PC-3 (cell line): ENCODE data around the gene BPIFB1. TPM values are rescaled to one million over a fixed set of nuclear protein-coding genes. Genes with fewer than 3 reads are reported as not detected.

Source experiments
- ATAC-seq: fragments of 200-7000 bp; cut with Tn5 transposase; 2 replicates; pipeline ENCODE4 v1.9.1; 2020; ENCODE audit warnings: mild to moderate bottlenecking, moderate library complexity
- BruUV-seq: library from RNA; stranded (reverse); fragments of 400-500 nt; replicated peaks from 2 replicates; lab custom pipeline; 2021; lab: Mats Ljungman, UMichigan
- CTCF ChIA-PET: fragments of 300-600 bp; sonication (Branson Sonifier 250); formaldehyde crosslinking; loops from one replicate; lab custom pipeline; 2022; ENCODE audit warnings: antibody characterized with exemption; lab: Charles Lee
- POLR2A ChIA-PET: fragments of 300-600 bp; sonication (Branson Sonifier 250); formaldehyde crosslinking; loops from one replicate; lab custom pipeline; 2022; ENCODE audit warnings: antibody characterized with exemption; ENCODE audit not compliant: unreplicated experiment; lab: Charles Lee
- DNase-seq: peaks from one replicate; pipeline ENCODE4 v3.0.0-alpha.2; 2015
- H2AFZ ChIP-seq: fragments of 300-600 bp; sonication (generic); 2 replicates; pipeline ENCODE4 v1.6.0; 2016; ENCODE audit warnings: antibody characterized with exemption, low read length
- H3F3A ChIP-seq: fragments of 300-600 bp; sonication (generic); one replicate; pipeline ENCODE4 v1.6.0; 2017; ENCODE audit warnings: antibody characterized with exemption, low read length, control low read depth, mild to moderate bottlenecking; ENCODE audit not compliant: unreplicated experiment
- H3K27ac ChIP-seq: fragments of 300-600 bp; sonication (generic); 2 replicates; pipeline ENCODE4 v1.5.1; 2016; ENCODE audit warnings: mild to moderate bottlenecking, low read length
- H3K27me3 ChIP-seq: fragments of 300-600 bp; sonication (generic); 2 replicates; pipeline ENCODE4 v1.6.1; 2016; ENCODE audit warnings: low read length, mixed read lengths
- H3K36me3 ChIP-seq: fragments of 300-600 bp; sonication (generic); 2 replicates; pipeline ENCODE4 v1.6.1; 2016; ENCODE audit warnings: low read depth, mixed run types, low read length, mixed read lengths
- H3K4me1 ChIP-seq: fragments of 300-600 bp; sonication (generic); 2 replicates; pipeline ENCODE4 v1.5.1; 2016; ENCODE audit warnings: low read length; ENCODE audit not compliant: insufficient read depth
- H3K4me2 ChIP-seq: fragments of 300-600 bp; sonication (generic); 2 replicates; pipeline ENCODE4 v1.6.0; 2016; ENCODE audit warnings: low read length
- H3K4me3 ChIP-seq: fragments of 300-600 bp; sonication (generic); 2 replicates; pipeline ENCODE4 v1.5.1; 2016; ENCODE audit warnings: mild to moderate bottlenecking, low read length, mixed read lengths
- H3K79me2 ChIP-seq: fragments of 300-600 bp; sonication (generic); 2 replicates; pipeline ENCODE4 v1.6.1; 2017; ENCODE audit warnings: low read length, mixed read lengths
- H3K9ac ChIP-seq: fragments of 300-600 bp; sonication (generic); 2 replicates; pipeline ENCODE4 v1.6.0; 2016; ENCODE audit warnings: mild to moderate bottlenecking, low read length
- H3K9me2 ChIP-seq: fragments of 300-600 bp; sonication (generic); replicated peaks from 2 replicates; pipeline ENCODE4 v1.6.1; 2016; ENCODE audit warnings: mixed run types, low read length, mixed read lengths
- H3K9me3 ChIP-seq: fragments of 300-600 bp; sonication (generic); 2 replicates; pipeline ENCODE4 v1.6.1; 2016; ENCODE audit warnings: low read length, mixed read lengths
- H4K20me1 ChIP-seq: fragments of 300-600 bp; sonication (generic); 2 replicates; pipeline ENCODE4 v1.6.1; 2016; ENCODE audit warnings: low read length, mixed read lengths
- CTCF ChIP-seq: fragments of 300-600 bp; sonication (generic); conservative IDR thresholded peaks from 2 replicates; pipeline ENCODE4 v1.5.1; 2017; ENCODE audit warnings: antibody characterized with exemption, low read depth, mild to moderate bottlenecking, low read length
- EZH2 ChIP-seq: fragments of 300-600 bp; sonication (generic); IDR thresholded peaks from one replicate; pipeline ENCODE4 v1.6.1; 2017; ENCODE audit warnings: antibody characterized with exemption, mild to moderate bottlenecking, low read length; ENCODE audit not compliant: unreplicated experiment
- EZH2phosphoT487 ChIP-seq: fragments of 300-600 bp; sonication (generic); IDR thresholded peaks from 2 replicates; pipeline ENCODE4 v1.6.1; 2018; ENCODE audit warnings: mild to moderate bottlenecking, antibody characterized with exemption, low read length, borderline replicate concordance
- intact Hi-C: fragments of 100-400 bp; cut with micrococcal nuclease; formaldehyde crosslinking; loops from 2 replicates; pipeline ENCODE4 v1.9.0; 2023
- total RNA-seq: library from RNA; depleted of rRNA; stranded (reverse); fragments of >200 nt; gene quantifications from 2 replicates; pipeline ENCODE4 v1.2.3, GENCODE V29; 2014

Gene BPIFB1
- total RNA-seq, 1 experiment from 2014 or later: not detected

DNA sequence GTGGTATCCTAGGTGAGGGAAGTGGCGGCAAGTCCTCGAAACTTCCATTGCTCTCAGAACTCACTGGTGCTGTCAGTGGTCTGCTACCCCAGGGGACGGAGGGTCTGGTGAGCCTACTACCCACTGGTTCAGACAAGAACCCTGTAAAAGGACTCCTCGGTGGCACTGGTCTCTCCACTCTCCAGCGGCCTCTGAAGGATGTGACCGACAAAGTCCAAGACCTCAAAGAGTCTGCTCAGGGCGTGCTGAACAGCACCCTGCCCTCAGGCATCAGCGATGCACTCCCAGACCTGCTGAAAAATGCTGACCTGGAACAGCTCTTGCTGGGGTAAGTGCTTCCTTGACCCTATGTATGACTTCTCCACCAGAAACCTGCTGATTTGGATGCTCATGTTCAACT is 66.5 kb downstream of the BPIFB1 start:
- DNase-seq (no peak), ATAC-seq (no peak)
- H3K9me2 ChIP-seq: no peaks in the 10 kb centered on the region
- no TSS peak for BruUV-seq
- no peak for TF ChIP-seq CTCF
- TF ChIP-seq EZH2phosphoT487: no peak
- TF ChIP-seq EZH2: no peak
- no peak overlapping the region for H3K4me3 ChIP-seq
- no peak overlapping the region for H3K4me2 ChIP-seq
- H3K27ac ChIP-seq: no peak overlapping the region
- no peaks in the 10 kb centered on the region for H4K20me1 ChIP-seq
- no peaks in the 10 kb centered on the region for H3F3A ChIP-seq
- no peaks in the 10 kb centered on the region for H3K27me3 ChIP-seq
- POLR2A ChIA-PET: no interaction called here
- H3K36me3 ChIP-seq: no peaks in the 10 kb centered on the region
- H3K9ac ChIP-seq: no peak overlapping the region
- H3K9me3 ChIP-seq: no peaks in the 10 kb centered on the region
- intact Hi-C loops: no loop called here
- no peak overlapping the region for H2AFZ ChIP-seq
- no peaks in the 10 kb centered on the region for H3K4me1 ChIP-seq
- CTCF ChIA-PET: no interaction called here
- H3K79me2 ChIP-seq: no peaks in the 10 kb centered on the region

DNA sequence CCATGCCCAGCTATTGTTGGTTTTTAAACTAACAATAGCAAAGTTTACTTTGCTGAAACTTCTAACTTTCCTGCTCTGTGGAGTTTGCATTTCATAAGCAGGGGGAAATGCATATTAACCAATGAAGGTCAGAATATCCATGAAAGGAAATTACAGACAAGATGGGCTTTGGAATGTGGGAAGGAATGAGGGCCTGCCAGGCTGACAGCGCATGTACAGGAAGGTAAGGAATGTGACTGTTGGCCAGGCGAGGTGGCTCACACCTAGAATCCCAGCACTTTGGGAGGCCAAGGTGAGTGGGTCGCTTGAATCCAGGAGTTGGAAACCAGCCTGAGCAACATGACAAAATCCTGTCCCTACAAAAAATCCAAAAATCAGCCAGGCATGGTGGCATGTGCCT is 68.7 kb downstream of the BPIFB1 start:
- H3K27ac ChIP-seq: no peak overlapping the region
- no peaks in the 10 kb centered on the region for H3K9me2 ChIP-seq
- CTCF ChIA-PET: no interaction called here
- H3K4me1 ChIP-seq: no peaks in the 10 kb centered on the region
- POLR2A ChIA-PET: no interaction called here
- no peaks in the 10 kb centered on the region for H3K9me3 ChIP-seq
- no peak for ATAC-seq
- H3K79me2 ChIP-seq: no peaks in the 10 kb centered on the region
- no peak for DNase-seq
- no peaks in the 10 kb centered on the region for H4K20me1 ChIP-seq
- no peak overlapping the region for H3K9ac ChIP-seq
- no peaks in the 10 kb centered on the region for H3K36me3 ChIP-seq
- H3K27me3 ChIP-seq: no peaks in the 10 kb centered on the region
- BruUV-seq: no TSS peak
- no peak overlapping the region for H2AFZ ChIP-seq
- no peak overlapping the region for H3K4me3 ChIP-seq
- H3K4me2 ChIP-seq: no peak overlapping the region
- H3F3A ChIP-seq: no peaks in the 10 kb centered on the region
- intact Hi-C loops: no loop called here
- TF ChIP-seq EZH2phosphoT487: no peak
- no peak for TF ChIP-seq CTCF
- TF ChIP-seq EZH2: no peak

GRCh38 chr20:33352258-33353012 is 69.4 kb downstream of the BPIFB1 start:
- Histone ChIP-seq H3K9ac (no peak overlapping the region), H3K9me3 (no peaks in the 10 kb centered on the region), H3K4me3 (no peak overlapping the region), H3K36me3 (no peaks in the 10 kb centered on the region), H3K9me2 (no peaks in the 10 kb centered on the region), H3K79me2 (no peaks in the 10 kb centered on the region), H3K27me3 (no peaks in the 10 kb centered on the region), H3K4me2 (no peak overlapping the region), H3K27ac (no peak overlapping the region), H3F3A (no peaks in the 10 kb centered on the region), H3K4me1 (no peaks in the 10 kb centered on the region), H4K20me1 (no peaks in the 10 kb centered on the region), H2AFZ (no peak overlapping the region)
- intact Hi-C loops: no loop called here
- CTCF ChIA-PET: no interaction called here
- POLR2A ChIA-PET: no interaction called here
- no TSS peak for BruUV-seq
- ATAC-seq: no peak
- no peak for TF ChIP-seq CTCF
- no peak for TF ChIP-seq EZH2phosphoT487
- no peak for TF ChIP-seq EZH2
- no peak for DNase-seq
